Mesendoderm (in vitro differentiated cells): ENCODE results near the gene CAMTA1.
A peak's percentile ranks its signal among the peaks of the same experiment; 100 is the strongest.

ENCODE experiments used
- DNase-seq: peaks from one replicate; pipeline ENCODE4 v3.0.0; 2013
- H2AK5ac ChIP-seq: 2 replicates; pipeline ENCODE4 v1.6.1; 2013; ENCODE audit warnings: low read length, inconsistent platforms
- H2BK120ac ChIP-seq: 2 replicates; pipeline ENCODE4 v1.6.1; 2013; ENCODE audit warnings: low read depth, mild to moderate bottlenecking, low read length, moderate library complexity, mixed read lengths
- H2BK15ac ChIP-seq: replicated peaks from 2 replicates; pipeline ENCODE4 v1.6.1; 2013; ENCODE audit warnings: low read depth, mild to moderate bottlenecking, moderate library complexity
- H2BK5ac ChIP-seq: 2 replicates; pipeline ENCODE4 v1.6.1; 2013; ENCODE audit warnings: low read length, inconsistent platforms
- H3K18ac ChIP-seq: 2 replicates; pipeline ENCODE4 v1.6.1; 2013; ENCODE audit warnings: mild to moderate bottlenecking, low read length, mixed read lengths
- H3K23ac ChIP-seq: one replicate; pipeline ENCODE4 v1.6.1; 2013; ENCODE audit warnings: low read length
- H3K27ac ChIP-seq: 2 replicates; pipeline ENCODE4 v1.5.1; 2013; ENCODE audit warnings: low read depth, mild to moderate bottlenecking, inconsistent platforms, low read length, moderate library complexity
- H3K27me3 ChIP-seq: 2 replicates; pipeline ENCODE4 v1.6.1; 2013; ENCODE audit warnings: low read length, control low read depth, mild to moderate bottlenecking, inconsistent platforms; ENCODE audit not compliant: insufficient read depth, poor library complexity
- H3K36me3 ChIP-seq: 2 replicates; pipeline ENCODE4 v1.6.1; 2013; ENCODE audit warnings: low read length, inconsistent platforms; ENCODE audit not compliant: control insufficient read depth, insufficient read depth
- H3K4ac ChIP-seq: one replicate; pipeline ENCODE4 v1.6.1; 2013; ENCODE audit warnings: low read depth, mild to moderate bottlenecking, low read length, moderate library complexity
- H3K4me1 ChIP-seq: 2 replicates; pipeline ENCODE4 v1.6.1; 2013; ENCODE audit warnings: low read depth, low read length, inconsistent platforms; ENCODE audit not compliant: control insufficient read depth
- H3K4me2 ChIP-seq: 2 replicates; pipeline ENCODE4 v1.6.1; 2013; ENCODE audit warnings: low read length
- H3K4me3 ChIP-seq: 2 replicates; pipeline ENCODE4 v1.5.1; 2013; ENCODE audit warnings: mild to moderate bottlenecking, low read length
- H3K56ac ChIP-seq: one replicate; pipeline ENCODE4 v1.6.1; 2013; ENCODE audit warnings: low read length
- H3K79me1 ChIP-seq: 2 replicates; pipeline ENCODE4 v1.6.1; 2013; ENCODE audit warnings: low read length, inconsistent platforms
- H3K79me2 ChIP-seq: 2 replicates; pipeline ENCODE4 v1.6.1; 2013; ENCODE audit warnings: mild to moderate bottlenecking, low read length; ENCODE audit not compliant: control insufficient read depth, insufficient read depth
- H3K9ac ChIP-seq: 2 replicates; pipeline ENCODE4 v1.6.1; 2013; ENCODE audit warnings: low read length, inconsistent platforms
- H4K5ac ChIP-seq: one replicate; pipeline ENCODE4 v1.6.1; 2013; ENCODE audit warnings: low read length
- H4K8ac ChIP-seq: one replicate; pipeline ENCODE4 v1.6.1; 2013; ENCODE audit warnings: low read depth, mild to moderate bottlenecking, control low read depth, low read length, moderate library complexity
- WGBS: extraction: QIAGEN DNeasy Blood & Tissue Kit; methylation state at CpG from one replicate; pipeline ENCODE4 v1.1.7; 2013; ENCODE audit warnings: low lambda C conversion rate, missing lambda C conversion rate; ENCODE audit not compliant: insufficient coverage; ENCODE audit errors: extremely low coverage; 5-methylcytosine and 5-hydroxymethylcytosine counted together

CAMTA1 gene

DNA sequence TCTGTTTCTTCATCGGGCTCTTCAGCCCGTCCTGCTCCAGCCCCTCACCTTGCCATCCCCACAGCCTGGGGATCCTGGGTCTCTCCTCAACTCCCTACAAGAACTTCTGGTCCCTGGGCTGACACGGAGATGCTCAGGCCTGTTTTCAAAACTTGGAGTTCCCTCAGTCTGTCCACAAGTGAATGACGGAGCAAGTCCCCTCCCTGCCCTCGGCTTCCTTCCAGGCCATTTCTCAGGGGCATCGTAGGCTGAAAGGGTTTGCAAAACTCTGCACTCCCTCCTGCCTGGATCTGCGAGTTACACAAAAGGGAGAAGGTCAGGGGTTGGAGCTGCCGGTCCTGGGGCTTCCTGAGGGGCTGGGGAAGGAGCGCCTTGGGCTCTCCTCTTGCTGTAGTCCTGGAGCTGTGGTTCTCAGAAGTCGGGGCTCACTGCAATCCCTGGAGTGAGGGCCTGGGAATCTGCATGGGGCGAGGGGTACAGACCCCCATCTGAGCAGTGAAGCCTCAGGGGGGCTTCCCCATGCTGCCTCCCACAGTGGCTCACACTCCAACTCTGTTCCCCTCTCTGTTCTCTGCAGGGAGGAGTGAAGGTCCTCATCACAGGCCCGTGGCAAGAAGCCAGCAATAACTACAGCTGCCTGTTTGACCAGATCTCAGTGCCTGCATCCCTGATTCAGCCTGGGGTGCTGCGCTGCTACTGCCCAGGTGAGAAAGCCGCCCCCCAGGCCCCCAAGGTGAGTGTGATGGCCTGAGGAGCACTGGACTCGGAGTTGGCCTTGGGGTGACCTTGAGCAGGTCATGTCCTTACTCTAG, 885.3 kb downstream of the CAMTA1 start:
- Histone ChIP-seq H3K79me2 (no peaks in the 10 kb centered on the region), H2BK120ac (no peak overlapping the region), H2BK15ac (no peak overlapping the region), H2BK5ac (no peak overlapping the region), H3K4me1 (peaks cover 2% of the 10 kb centered on the region), H3K4me3 (no peak overlapping the region), H3K27ac (no peak overlapping the region), H2AK5ac (no peak overlapping the region), H3K27me3 (no peaks in the 10 kb centered on the region), H3K9ac (no peak overlapping the region), H3K4me2 (no peak overlapping the region), H3K18ac (no peak overlapping the region), H3K56ac (peak overlapping the region; percentile 66), H3K79me1 (no peaks in the 10 kb centered on the region), H4K5ac (no peak overlapping the region), H3K4ac (no peak overlapping the region), H4K8ac (no peak overlapping the region), H3K23ac (no peak overlapping the region), H3K36me3 (no peaks in the 10 kb centered on the region)
- DNase-seq = no peak
- no CpG with 5 or more reads among the region's 15 CpGs for WGBS

GRCh38 chr1:7671146-7671465, 885.9 kb downstream of the CAMTA1 start:
- Histone ChIP-seq H3K36me3 (no peaks in the 10 kb centered on the region), H3K4me3 (no peak overlapping the region), H2AK5ac (no peak overlapping the region), H3K9ac (no peak overlapping the region), H4K5ac (no peak overlapping the region), H3K56ac (no peak overlapping the region), H3K79me1 (no peaks in the 10 kb centered on the region), H2BK120ac (no peak overlapping the region), H4K8ac (no peak overlapping the region), H3K4ac (no peak overlapping the region), H2BK15ac (no peak overlapping the region), H2BK5ac (no peak overlapping the region), H3K79me2 (no peaks in the 10 kb centered on the region), H3K18ac (no peak overlapping the region), H3K4me2 (no peak overlapping the region), H3K27me3 (no peaks in the 10 kb centered on the region), H3K23ac (no peak overlapping the region), H3K4me1 (peaks cover 2% of the 10 kb centered on the region), H3K27ac (no peak overlapping the region)
- no peak for DNase-seq
- no CpG with 5 or more reads among the region's 11 CpGs for WGBS

DNA sequence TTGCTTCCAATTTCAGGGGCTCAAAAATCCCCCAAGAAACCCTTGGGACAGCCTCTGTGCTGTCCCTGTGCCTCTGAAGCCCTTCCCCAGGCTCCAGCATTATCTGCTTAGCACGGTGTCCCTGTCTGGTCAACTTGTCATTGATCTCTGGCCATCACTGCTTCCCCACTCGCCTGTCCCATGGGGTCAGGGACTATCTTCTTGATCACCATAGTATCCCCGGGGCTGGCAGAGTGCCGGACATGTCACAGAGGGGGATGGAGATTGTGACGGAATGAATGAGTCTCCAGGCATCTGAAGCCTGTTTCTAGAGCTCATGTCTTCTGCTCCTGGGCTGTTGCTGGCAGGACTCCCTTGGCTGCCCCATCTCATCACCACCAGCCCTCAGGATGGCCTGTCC, 886.4 kb downstream of the CAMTA1 start:
- Histone ChIP-seq H4K5ac (no peak overlapping the region), H3K27me3 (no peaks in the 10 kb centered on the region), H3K79me2 (no peaks in the 10 kb centered on the region), H3K4me3 (no peak overlapping the region), H2AK5ac (no peak overlapping the region), H3K36me3 (no peaks in the 10 kb centered on the region), H3K23ac (no peak overlapping the region), H2BK5ac (no peak overlapping the region), H3K27ac (no peak overlapping the region), H3K79me1 (no peaks in the 10 kb centered on the region), H2BK15ac (no peak overlapping the region), H2BK120ac (no peak overlapping the region), H3K9ac (no peak overlapping the region), H3K4ac (no peak overlapping the region), H4K8ac (no peak overlapping the region), H3K18ac (no peak overlapping the region), H3K56ac (no peak overlapping the region), H3K4me2 (no peak overlapping the region), H3K4me1 (peaks cover 2% of the 10 kb centered on the region)
- no peak for DNase-seq
- WGBS = no CpG with 5 or more reads among the region's 5 CpGs

- Histone ChIP-seq H3K79me1 (no peaks in the 10 kb centered on the region), H3K9ac (no peak overlapping the region), H3K4ac (no peak overlapping the region), H2BK15ac (no peak overlapping the region), H2BK5ac (no peak overlapping the region), H4K5ac (no peak overlapping the region), H3K56ac (no peak overlapping the region), H3K4me1 (peaks cover 2% of the 10 kb centered on the region), H3K4me2 (no peak overlapping the region), H3K27me3 (no peaks in the 10 kb centered on the region), H3K36me3 (no peaks in the 10 kb centered on the region), H2BK120ac (no peak overlapping the region), H3K79me2 (no peaks in the 10 kb centered on the region), H3K27ac (no peak overlapping the region), H4K8ac (no peak overlapping the region), H2AK5ac (no peak overlapping the region), H3K18ac (no peak overlapping the region), H3K4me3 (no peak overlapping the region), H3K23ac (no peak overlapping the region)
- no peak for DNase-seq
- no CpG with 5 or more reads among the region's 11 CpGs for WGBS
These were observed 887.6 kb downstream of the CAMTA1 start for GRCh38 chr1:7672864-7673263.

GRCh38 chr1:7674972-7675371, 889.7 kb downstream of the CAMTA1 start:
- H3K27me3 ChIP-seq = no peaks in the 10 kb centered on the region
- H3K56ac ChIP-seq = no peak overlapping the region
- WGBS = no CpG with 5 or more reads among the region's 4 CpGs
- no peak overlapping the region for H3K4ac ChIP-seq
- no peak overlapping the region for H2AK5ac ChIP-seq
- H4K8ac ChIP-seq = no peak overlapping the region
- no peak overlapping the region for H3K27ac ChIP-seq
- no peaks in the 10 kb centered on the region for H3K4me1 ChIP-seq
- H3K9ac ChIP-seq = no peak overlapping the region
- no peak overlapping the region for H2BK15ac ChIP-seq
- no peak overlapping the region for H2BK5ac ChIP-seq
- no peaks in the 10 kb centered on the region for H3K79me2 ChIP-seq
- H3K18ac ChIP-seq = no peak overlapping the region
- H2BK120ac ChIP-seq = no peak overlapping the region
- H3K4me3 ChIP-seq = no peak overlapping the region
- no peak for DNase-seq
- no peaks in the 10 kb centered on the region for H3K79me1 ChIP-seq
- H3K23ac ChIP-seq = no peak overlapping the region
- no peak overlapping the region for H4K5ac ChIP-seq
- H3K36me3 ChIP-seq = no peaks in the 10 kb centered on the region
- no peak overlapping the region for H3K4me2 ChIP-seq
